Activated CD8-positive, alpha-beta T cell treated with anti-CD3 and anti-CD28 coated beads for 36 hours (primary cell): ENCODE data around the gene MIS18BP1. TPM values are rescaled to one million over a fixed set of nuclear protein-coding genes. Genes with fewer than 3 reads are reported as not detected.
"Not testable (repeated sequence)": the region's sequence is repeated elsewhere in the genome, so short reads cannot be mapped to it uniquely, and the experiment has no call there.

Experiments
- ATAC-seq: fragments of 200-7000 bp; cut with Tn5 transposase; one replicate; pipeline ENCODE4 v1.10.0; 2021; ENCODE audit warnings: mild to moderate bottlenecking, moderate library complexity
- CTCF ChIA-PET: fragments of 350-600 bp; sonication (Branson Sonifier 250); formaldehyde crosslinking; loops from one replicate; lab custom pipeline; 2021; ENCODE audit warnings: antibody characterized with exemption; lab: Charles Lee
- POLR2A ChIA-PET: fragments of 350-600 bp; sonication (Branson Sonifier 250); formaldehyde crosslinking; loops from one replicate; lab custom pipeline; 2021; ENCODE audit warnings: antibody characterized with exemption; lab: Charles Lee
- DNase-seq: peaks from one replicate; pipeline ENCODE4 v3.0.0-alpha.2; 2020
- H3K27ac Mint-ChIP-seq: one replicate; pipeline ENCODE4 v1.8.0; 2021; ENCODE audit warnings: mild to moderate bottlenecking, mixed read lengths
- H3K27me3 Mint-ChIP-seq: one replicate; pipeline ENCODE4 v1.8.0; 2021; ENCODE audit warnings: mixed read lengths
- H3K36me3 Mint-ChIP-seq: one replicate; pipeline ENCODE4 v1.8.0; 2021; ENCODE audit warnings: low read depth, mixed read lengths
- H3K4me1 Mint-ChIP-seq: one replicate; pipeline ENCODE4 v1.8.0; 2021; ENCODE audit warnings: low read depth, mixed read lengths
- H3K4me3 Mint-ChIP-seq: one replicate; pipeline ENCODE4 v1.8.0; 2021; ENCODE audit warnings: mild to moderate bottlenecking, moderate library complexity, mixed read lengths
- H3K9me3 Mint-ChIP-seq: one replicate; pipeline ENCODE4 v1.8.0; 2021; ENCODE audit warnings: mixed read lengths
- CTCF ChIP-seq: fragments of 200-600 bp; IDR thresholded peaks from one replicate; pipeline ENCODE4 v1.8.0; 2022; ENCODE audit warnings: antibody characterized with exemption, mild to moderate bottlenecking
- intact Hi-C: fragments of 100-400 bp; cut with micrococcal nuclease; formaldehyde crosslinking; loops from one replicate; pipeline ENCODE4 v1.10.0; 2022
- total RNA-seq, 2 experiments: library from RNA; stranded (reverse); gene quantifications; one replicate each; pipeline ENCODE4 v1.2.3, GENCODE V29; 2021

The MIS18BP1 gene
- total RNA-seq, 2 experiments from 2014 or later = 51.0 to 55.8 TPM

DNA sequence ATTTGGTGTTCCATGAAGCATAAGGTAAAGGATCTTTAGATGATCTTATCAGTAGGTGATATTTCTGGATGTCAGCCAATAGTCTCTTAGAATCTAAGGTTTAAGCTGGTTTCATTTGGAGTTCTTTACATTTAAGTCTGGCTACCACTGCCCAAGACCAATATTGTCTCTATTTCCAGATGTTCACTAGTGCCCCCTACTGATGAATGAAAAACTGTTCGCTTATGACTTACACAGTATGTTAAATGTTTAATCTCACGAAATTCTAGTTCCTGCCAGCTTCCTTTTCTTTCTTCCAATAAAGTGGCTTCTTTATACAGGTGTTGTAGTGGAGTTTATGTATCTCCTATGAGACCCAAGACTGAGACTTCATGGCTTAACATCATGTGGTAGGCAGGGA is 31.8 kb upstream of the MIS18BP1 start:
- H3K27me3 Mint-ChIP-seq = peaks cover 9% of the 10 kb centered on the region
- no peak for TF ChIP-seq CTCF
- no peak overlapping the region for H3K4me3 Mint-ChIP-seq
- no peaks in the 10 kb centered on the region for H3K4me1 Mint-ChIP-seq
- ATAC-seq (no peak), DNase-seq (no peak)
- H3K27ac Mint-ChIP-seq = no peak overlapping the region
- intact Hi-C loops = no loop called here
- H3K9me3 Mint-ChIP-seq = peaks cover 18% of the 10 kb centered on the region
- no peaks in the 10 kb centered on the region for H3K36me3 Mint-ChIP-seq
- ChIA-PET CTCF (no interaction called here), POLR2A (no interaction called here)

- intact Hi-C loops, DNase-seq, ATAC-seq, H3K4me1 Mint-ChIP-seq, H3K4me3 Mint-ChIP-seq, H3K36me3 Mint-ChIP-seq, H3K27ac Mint-ChIP-seq, CTCF ChIA-PET, H3K27me3 Mint-ChIP-seq, POLR2A ChIA-PET: not testable (repeated sequence)
- peaks cover 18% of the 10 kb centered on the region for H3K9me3 Mint-ChIP-seq
These were observed 28.9 kb upstream of the MIS18BP1 start for GRCh38 chr14:45281731-45282400.

DNA sequence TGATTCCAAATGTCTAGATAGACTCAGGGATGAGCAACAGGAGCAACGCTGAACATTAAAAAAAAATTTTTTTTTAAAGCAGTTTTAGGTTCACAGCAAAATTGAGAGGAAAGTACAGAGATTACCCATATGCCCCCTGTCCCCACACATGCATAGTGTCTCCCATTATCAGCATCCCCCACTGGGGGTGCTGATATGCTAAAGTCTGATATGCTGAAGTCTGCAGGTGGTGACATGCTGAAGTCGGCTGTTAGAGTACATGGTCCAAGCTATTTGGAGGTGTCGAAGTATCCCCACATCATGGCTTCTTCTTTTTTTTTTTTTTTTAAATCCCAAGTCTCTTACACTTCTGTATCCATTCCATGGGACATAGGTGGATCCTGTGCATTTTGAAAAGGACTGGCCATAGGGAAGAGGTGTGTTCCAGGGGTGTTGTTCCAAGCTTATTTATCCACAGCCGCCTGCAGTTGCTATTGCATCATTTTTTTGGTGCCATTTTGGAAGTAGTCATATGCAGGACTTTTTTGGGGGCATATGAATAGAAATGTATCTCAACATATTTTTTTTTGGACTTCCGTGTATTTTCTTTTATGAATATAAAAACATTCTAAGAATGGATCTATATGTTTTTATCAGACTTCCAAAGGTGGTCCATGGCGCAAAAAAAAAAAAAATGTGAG is 19.0 kb upstream of the MIS18BP1 start:
- intact Hi-C loops = no loop called here
- CTCF ChIA-PET = no interaction called here
- Mint-ChIP-seq H3K9me3 (no peaks in the 10 kb centered on the region), H3K4me1 (no peaks in the 10 kb centered on the region), H3K27me3 (no peaks in the 10 kb centered on the region), H3K27ac (no peak overlapping the region), H3K4me3 (no peak overlapping the region), H3K36me3 (no peaks in the 10 kb centered on the region)
- no peak for TF ChIP-seq CTCF
- POLR2A ChIA-PET = no interaction called here
- DNase-seq = no peak
- ATAC-seq = no peak

DNA sequence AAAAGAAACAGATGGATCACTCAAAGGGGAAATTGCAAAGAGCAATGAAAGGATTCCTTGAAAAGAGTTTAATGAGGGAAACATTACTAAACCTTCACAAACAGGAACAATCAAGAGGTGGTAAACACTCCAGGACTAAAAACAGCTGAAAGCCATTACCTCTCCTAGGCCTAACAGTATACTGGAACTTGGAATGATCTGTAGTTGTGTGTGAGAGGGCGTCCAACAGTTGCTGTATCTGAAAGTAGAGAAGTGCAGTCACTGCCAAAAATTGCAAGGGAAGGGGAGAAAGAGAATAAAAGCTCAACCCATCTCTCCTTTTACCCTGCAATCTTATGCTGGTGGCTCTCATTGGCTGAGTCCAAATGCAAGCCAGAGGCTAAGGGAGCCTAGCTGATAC is 17.0 kb upstream of the MIS18BP1 start:
- H3K27ac Mint-ChIP-seq = no peak overlapping the region
- intact Hi-C loops = no loop called here
- no peaks in the 10 kb centered on the region for H3K27me3 Mint-ChIP-seq
- ChIA-PET POLR2A (no interaction called here), CTCF (interaction anchor here (1.2 to 3.0 kb wide), 2 partner anchors 68 to 357 kb away, joined by 3 to 14 read pairs; no protein-coding TSS in a partner anchor)
- DNase-seq = no peak
- no peak overlapping the region for H3K4me3 Mint-ChIP-seq
- no peaks in the 10 kb centered on the region for H3K4me1 Mint-ChIP-seq
- no peak for TF ChIP-seq CTCF
- H3K36me3 Mint-ChIP-seq = no peaks in the 10 kb centered on the region
- no peak for ATAC-seq
- no peaks in the 10 kb centered on the region for H3K9me3 Mint-ChIP-seq

DNA sequence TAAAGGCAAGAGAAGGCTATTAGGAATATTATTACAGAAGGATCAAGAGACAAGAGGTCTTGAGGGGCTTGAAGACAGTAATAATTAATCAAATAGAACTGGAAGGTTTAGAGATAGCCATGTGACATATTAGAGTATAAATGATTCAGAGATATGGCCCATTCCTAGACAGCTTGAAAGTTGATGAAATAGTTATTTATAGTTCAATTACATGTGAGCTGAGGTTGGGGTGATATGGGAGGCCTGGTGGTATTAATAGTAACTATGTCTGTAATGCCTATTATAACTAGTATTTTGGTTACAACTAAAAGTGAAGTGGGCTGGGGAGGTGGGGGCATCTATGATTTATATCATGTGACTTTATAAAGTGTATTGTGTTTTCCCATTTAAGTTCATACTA is 14.1 kb upstream of the MIS18BP1 start:
- no peaks in the 10 kb centered on the region for H3K36me3 Mint-ChIP-seq
- H3K4me3 Mint-ChIP-seq = no peak overlapping the region
- ATAC-seq = no peak
- H3K27me3 Mint-ChIP-seq = no peaks in the 10 kb centered on the region
- TF ChIP-seq CTCF = no peak
- POLR2A ChIA-PET = no interaction called here
- H3K9me3 Mint-ChIP-seq = no peaks in the 10 kb centered on the region
- CTCF ChIA-PET = interaction anchor here (0.9 kb wide), 1 partner anchor 14 kb away, joined by 3 read pairs; the partner anchor contains the start of gene MIS18BP1
- H3K27ac Mint-ChIP-seq = no peak overlapping the region
- no peak for DNase-seq
- H3K4me1 Mint-ChIP-seq = no peaks in the 10 kb centered on the region
- intact Hi-C loops = no loop called here
